ENCODE data around the gene RUNX2. TPM values are rescaled to one million over a fixed set of nuclear protein-coding genes. Genes with fewer than 3 reads are reported as not detected.

Gene RUNX2
- total and polyA plus RNA-seq, 2 experiments from 2014 or later, result 4.4 to 5.2 TPM

GRCh38 chr6:45584127-45584526, 256.0 kb downstream of the RUNX2 start:
- no peaks in the 10 kb centered on the region for H3K79me2 ChIP-seq (ENCODE audit: insufficient read depth)
- no peak overlapping the region for H3K9ac ChIP-seq
- no peak overlapping the region for H3K27ac ChIP-seq
- no peaks in the 10 kb centered on the region for H3K27me3 ChIP-seq (replicated peaks; ENCODE audit: insufficient read depth)
- in situ Hi-C loops (cut with MboI), result no loop called here
- H4K20me1 ChIP-seq (ENCODE audit: insufficient read depth), result no peaks in the 10 kb centered on the region
- H3K9me3 ChIP-seq (ENCODE audit: low read depth), result no peaks in the 10 kb centered on the region
- H2AFZ ChIP-seq, result no peak overlapping the region
- DNase-seq, result no peak
- H3K9me2 ChIP-seq (ENCODE audit: insufficient read depth), result no peaks in the 10 kb centered on the region
- H3K4me3 ChIP-seq, result no peak overlapping the region
- WGBS, 2 experiments (ENCODE audit: low coverage in 1 of 2, low lambda C conversion rate in 2 of 2, missing lambda C conversion rate in 2 of 2), result 54 to 56% methylated on average over 2 of the region's 2 CpGs
- H3K4me2 ChIP-seq (ENCODE audit: unreplicated experiment), result no peak overlapping the region
- TF ChIP-seq EZH2 (IDR thresholded peaks at IDR 0.05; ENCODE audit: insufficient read depth, poor library complexity, severe bottlenecking), result no peak
- TF ChIP-seq EZH2phosphoT487 (IDR thresholded peaks at IDR 0.05; ENCODE audit: insufficient read depth, low read depth), result no peak
- H3K36me3 ChIP-seq (ENCODE audit: low read depth), result no peaks in the 10 kb centered on the region
- H3K4me1 ChIP-seq (ENCODE audit: insufficient read depth), result no peaks in the 10 kb centered on the region
- no peaks in the 10 kb centered on the region for H3F3A ChIP-seq (ENCODE audit: insufficient read depth)

- H3K9ac ChIP-seq, result no peak overlapping the region
- 58% methylated on average over 12 to 13 of the region's 13 CpGs for WGBS, 2 experiments (ENCODE audit: low coverage in 1 of 2, low lambda C conversion rate in 2 of 2, missing lambda C conversion rate in 2 of 2)
- no peaks in the 10 kb centered on the region for H3K27me3 ChIP-seq (replicated peaks; ENCODE audit: insufficient read depth)
- H3K9me2 ChIP-seq (ENCODE audit: insufficient read depth), result no peaks in the 10 kb centered on the region
- no peaks in the 10 kb centered on the region for H3K79me2 ChIP-seq (ENCODE audit: insufficient read depth)
- TF ChIP-seq EZH2phosphoT487 (IDR thresholded peaks at IDR 0.05; ENCODE audit: insufficient read depth, low read depth) (no peak), EZH2 (IDR thresholded peaks at IDR 0.05; ENCODE audit: insufficient read depth, poor library complexity, severe bottlenecking) (no peak)
- no peak overlapping the region for H3K4me3 ChIP-seq
- no peaks in the 10 kb centered on the region for H3K9me3 ChIP-seq (ENCODE audit: low read depth)
- no peak overlapping the region for H3K27ac ChIP-seq
- DNase-seq, result no peak
- H3K4me2 ChIP-seq (ENCODE audit: unreplicated experiment), result no peak overlapping the region
- H3K36me3 ChIP-seq (ENCODE audit: low read depth), result no peaks in the 10 kb centered on the region
- peaks cover 20% of the 10 kb centered on the region for H3K4me1 ChIP-seq (ENCODE audit: insufficient read depth)
- in situ Hi-C loops (cut with MboI), result no loop called here
- no peak overlapping the region for H2AFZ ChIP-seq
- H4K20me1 ChIP-seq (ENCODE audit: insufficient read depth), result no peaks in the 10 kb centered on the region
- H3F3A ChIP-seq (ENCODE audit: insufficient read depth), result peaks cover 15% of the 10 kb centered on the region
Measured at GRCh38 chr6:45586216-45587171, 258.4 kb downstream of the RUNX2 start.

- TF ChIP-seq EZH2 (IDR thresholded peaks at IDR 0.05; ENCODE audit: insufficient read depth, poor library complexity, severe bottlenecking), result no peak
- no peak for TF ChIP-seq EZH2phosphoT487 (IDR thresholded peaks at IDR 0.05; ENCODE audit: insufficient read depth, low read depth)
- H3K9ac ChIP-seq, result no peak overlapping the region
- no peak overlapping the region for H3K27ac ChIP-seq
- 93 to 95% methylated on average over 5 of the region's 5 CpGs for WGBS, 2 experiments (ENCODE audit: low coverage in 1 of 2, low lambda C conversion rate in 2 of 2, missing lambda C conversion rate in 2 of 2)
- DNase-seq, result no peak
- in situ Hi-C loops (cut with MboI), result no loop called here
- no peaks in the 10 kb centered on the region for H3K36me3 ChIP-seq (ENCODE audit: low read depth)
- no peaks in the 10 kb centered on the region for H3K79me2 ChIP-seq (ENCODE audit: insufficient read depth)
- H4K20me1 ChIP-seq (ENCODE audit: insufficient read depth), result no peaks in the 10 kb centered on the region
- H3K4me3 ChIP-seq, result no peak overlapping the region
- peaks cover 21% of the 10 kb centered on the region for H3K4me1 ChIP-seq (ENCODE audit: insufficient read depth)
- no peak overlapping the region for H3K4me2 ChIP-seq (ENCODE audit: unreplicated experiment)
- H3K9me3 ChIP-seq (ENCODE audit: low read depth), result no peaks in the 10 kb centered on the region
- no peaks in the 10 kb centered on the region for H3K9me2 ChIP-seq (ENCODE audit: insufficient read depth)
- no peak overlapping the region for H2AFZ ChIP-seq
- peaks cover 15% of the 10 kb centered on the region for H3F3A ChIP-seq (ENCODE audit: insufficient read depth)
- H3K27me3 ChIP-seq (replicated peaks; ENCODE audit: insufficient read depth), result no peaks in the 10 kb centered on the region
Measured at GRCh38 chr6:45587229-45588060, 259.3 kb downstream of the RUNX2 start.

GRCh38 chr6:45589367-45589766, 261.2 kb downstream of the RUNX2 start:
- Histone ChIP-seq H3K36me3 (ENCODE audit: low read depth) (no peaks in the 10 kb centered on the region), H3F3A (ENCODE audit: insufficient read depth) (peaks cover 15% of the 10 kb centered on the region), H3K9me3 (ENCODE audit: low read depth) (no peaks in the 10 kb centered on the region), H3K79me2 (ENCODE audit: insufficient read depth) (no peaks in the 10 kb centered on the region), H3K4me2 (ENCODE audit: unreplicated experiment) (no peak overlapping the region), H3K4me1 (ENCODE audit: insufficient read depth) (peaks cover 21% of the 10 kb centered on the region), H4K20me1 (ENCODE audit: insufficient read depth) (no peaks in the 10 kb centered on the region), H3K27me3 (replicated peaks; ENCODE audit: insufficient read depth) (no peaks in the 10 kb centered on the region), H3K9ac (no peak overlapping the region), H2AFZ (no peak overlapping the region), H3K4me3 (no peak overlapping the region), H3K9me2 (ENCODE audit: insufficient read depth) (no peaks in the 10 kb centered on the region), H3K27ac (no peak overlapping the region)
- WGBS, 2 experiments (ENCODE audit: low coverage in 1 of 2, low lambda C conversion rate in 2 of 2, missing lambda C conversion rate in 2 of 2), result 87 to 90% methylated on average over 3 of the region's 3 CpGs
- no peak for DNase-seq
- no peak for TF ChIP-seq EZH2phosphoT487 (IDR thresholded peaks at IDR 0.05; ENCODE audit: insufficient read depth, low read depth)
- no peak for TF ChIP-seq EZH2 (IDR thresholded peaks at IDR 0.05; ENCODE audit: insufficient read depth, poor library complexity, severe bottlenecking)
- in situ Hi-C loops (cut with MboI), result no loop called here
